MM.1S (cell line): ENCODE results near the gene RAPGEF4.

Experiments
- CTCF ChIP-seq: fragments of 300-600 bp; sonication (generic); IDR thresholded peaks from 2 replicates; pipeline ENCODE4 v1.5.1; 2016; ENCODE audit warnings: antibody characterized with exemption, low read length, mixed read lengths
- EZH2 ChIP-seq: fragments of 300-600 bp; sonication (generic); optimal IDR thresholded peaks from 2 replicates; pipeline ENCODE3; 2017; ENCODE audit warnings: low read depth, mild to moderate bottlenecking, antibody characterized with exemption, low read length, mixed read lengths
- EZH2phosphoT487 ChIP-seq: fragments of 300-600 bp; sonication (generic); IDR thresholded peaks from 2 replicates; pipeline ENCODE4 v1.6.1; 2018; ENCODE audit warnings: antibody characterized with exemption, low read length

- TF ChIP-seq CTCF (no peak), EZH2 (no peak), EZH2phosphoT487 (no peak)
Measured at GRCh38 chr2:172869861-172870260, 134.2 kb downstream of the RAPGEF4 start.
